ENCODE results near the gene SLC12A8. TPM values are rescaled to one million over a fixed set of nuclear protein-coding genes. Genes with fewer than 3 reads are reported as not detected.

Gene SLC12A8
- total RNA-seq, 1 experiment from 2014 or later, result 13.0 TPM

- Mint-ChIP-seq H3K27me3 (ENCODE audit: insufficient read depth, unreplicated experiment) (no peaks in the 10 kb centered on the region), H3K36me3 (ENCODE audit: insufficient read depth, unreplicated experiment) (no peaks in the 10 kb centered on the region), H3K4me1 (ENCODE audit: insufficient read depth, unreplicated experiment) (peaks cover 23% of the 10 kb centered on the region), H3K9me3 (ENCODE audit: unreplicated experiment) (no peaks in the 10 kb centered on the region), H3K4me3 (ENCODE audit: unreplicated experiment) (no peak overlapping the region), H3K27ac (ENCODE audit: low read depth, unreplicated experiment) (no peak overlapping the region)
- ChIA-PET POLR2A (interaction anchor here (1.5 kb wide), 1 partner anchor 12 kb away, joined by 3 read pairs; no protein-coding TSS in a partner anchor), CTCF (interaction anchor here (0.8 kb wide), 1 partner anchor 64 kb away, joined by 3 read pairs; no protein-coding TSS in a partner anchor)
- no TSS peak for BruUV-seq (replicated peaks)
- DNase-seq (ENCODE audit: unreplicated experiment), result no peak
- intact Hi-C loops (cut with micrococcal nuclease), result loop anchor here (10.0 kb wide), 1 partner anchor 324 kb away; the partner anchor contains the start of gene ZNF148
- TF ChIP-seq, protein P1, sequence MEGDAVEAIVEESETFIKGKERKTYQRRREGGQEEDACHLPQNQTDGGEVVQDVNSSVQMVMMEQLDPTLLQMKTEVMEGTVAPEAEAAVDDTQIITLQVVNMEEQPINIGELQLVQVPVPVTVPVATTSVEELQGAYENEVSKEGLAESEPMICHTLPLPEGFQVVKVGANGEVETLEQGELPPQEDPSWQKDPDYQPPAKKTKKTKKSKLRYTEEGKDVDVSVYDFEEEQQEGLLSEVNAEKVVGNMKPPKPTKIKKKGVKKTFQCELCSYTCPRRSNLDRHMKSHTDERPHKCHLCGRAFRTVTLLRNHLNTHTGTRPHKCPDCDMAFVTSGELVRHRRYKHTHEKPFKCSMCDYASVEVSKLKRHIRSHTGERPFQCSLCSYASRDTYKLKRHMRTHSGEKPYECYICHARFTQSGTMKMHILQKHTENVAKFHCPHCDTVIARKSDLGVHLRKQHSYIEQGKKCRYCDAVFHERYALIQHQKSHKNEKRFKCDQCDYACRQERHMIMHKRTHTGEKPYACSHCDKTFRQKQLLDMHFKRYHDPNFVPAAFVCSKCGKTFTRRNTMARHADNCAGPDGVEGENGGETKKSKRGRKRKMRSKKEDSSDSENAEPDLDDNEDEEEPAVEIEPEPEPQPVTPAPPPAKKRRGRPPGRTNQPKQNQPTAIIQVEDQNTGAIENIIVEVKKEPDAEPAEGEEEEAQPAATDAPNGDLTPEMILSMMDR (IDR thresholded peaks at IDR 0.05; ENCODE audit: unreplicated experiment), result no peak
Observed at GRCh38 chr3:125050488-125051090, 162.0 kb downstream of the SLC12A8 start.

DNA sequence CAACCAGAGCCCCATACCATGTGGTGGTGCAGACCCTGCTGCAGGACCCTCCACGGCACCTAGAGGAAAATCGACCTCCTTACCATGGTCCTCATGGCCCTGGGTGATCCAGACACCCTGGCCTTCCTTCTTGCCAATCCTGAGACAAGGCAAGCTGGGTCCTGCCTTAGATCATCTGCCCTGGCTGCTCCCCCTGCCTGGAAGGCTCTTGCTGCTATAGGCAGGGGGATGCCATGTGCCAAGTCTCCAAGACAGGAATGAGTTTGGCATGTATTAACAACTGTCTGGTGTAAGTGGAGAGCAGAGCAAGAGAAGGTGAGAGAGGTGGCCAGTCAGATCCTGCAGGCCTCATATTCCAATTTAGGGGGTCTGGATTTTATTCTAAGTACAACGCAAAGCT, 164.3 kb downstream of the SLC12A8 start:
- CTCF ChIA-PET, result interaction anchor here (0.6 kb wide), 1 partner anchor 84 kb away, joined by 3 read pairs; no protein-coding TSS in a partner anchor
- Mint-ChIP-seq H3K27me3 (ENCODE audit: insufficient read depth, unreplicated experiment) (no peaks in the 10 kb centered on the region), H3K27ac (ENCODE audit: low read depth, unreplicated experiment) (no peak overlapping the region), H3K36me3 (ENCODE audit: insufficient read depth, unreplicated experiment) (no peaks in the 10 kb centered on the region), H3K9me3 (ENCODE audit: unreplicated experiment) (no peaks in the 10 kb centered on the region), H3K4me3 (ENCODE audit: unreplicated experiment) (no peak overlapping the region), H3K4me1 (ENCODE audit: insufficient read depth, unreplicated experiment) (peaks cover 5% of the 10 kb centered on the region)
- POLR2A ChIA-PET, result interaction anchor here (0.6 to 1.2 kb wide), 3 partner anchors 14 to 277 kb away, joined by 3 to 5 read pairs (median 4); no protein-coding TSS in a partner anchor
- intact Hi-C loops (cut with micrococcal nuclease), result no loop called here
- BruUV-seq (replicated peaks), result no TSS peak
- TF ChIP-seq, protein P1 (IDR thresholded peaks at IDR 0.05; ENCODE audit: unreplicated experiment), result no peak
- DNase-seq (ENCODE audit: unreplicated experiment), result no peak

GRCh38 chr3:125045965-125046364, 166.6 kb downstream of the SLC12A8 start:
- Mint-ChIP-seq H3K27ac (ENCODE audit: low read depth, unreplicated experiment) (no peak overlapping the region), H3K36me3 (ENCODE audit: insufficient read depth, unreplicated experiment) (no peaks in the 10 kb centered on the region), H3K27me3 (ENCODE audit: insufficient read depth, unreplicated experiment) (no peaks in the 10 kb centered on the region), H3K4me3 (ENCODE audit: unreplicated experiment) (no peak overlapping the region), H3K4me1 (ENCODE audit: insufficient read depth, unreplicated experiment) (no peaks in the 10 kb centered on the region), H3K9me3 (ENCODE audit: unreplicated experiment) (no peaks in the 10 kb centered on the region)
- BruUV-seq (replicated peaks), result no TSS peak
- DNase-seq (ENCODE audit: unreplicated experiment), result peak; percentile 31
- TF ChIP-seq, protein P1 (IDR thresholded peaks at IDR 0.05; ENCODE audit: unreplicated experiment), result peak; percentile 9
- CTCF ChIA-PET, result interaction anchor here (0.6 kb wide), 1 partner anchor 1466 kb away, joined by 3 read pairs; no protein-coding TSS in a partner anchor
- POLR2A ChIA-PET, result no interaction called here
- intact Hi-C loops (cut with micrococcal nuclease), result no loop called here

GRCh38 chr3:125045194-125045593, 167.4 kb downstream of the SLC12A8 start:
- Mint-ChIP-seq H3K27ac (ENCODE audit: low read depth, unreplicated experiment) (no peak overlapping the region), H3K36me3 (ENCODE audit: insufficient read depth, unreplicated experiment) (no peaks in the 10 kb centered on the region), H3K27me3 (ENCODE audit: insufficient read depth, unreplicated experiment) (no peaks in the 10 kb centered on the region), H3K9me3 (ENCODE audit: unreplicated experiment) (no peaks in the 10 kb centered on the region), H3K4me1 (ENCODE audit: insufficient read depth, unreplicated experiment) (no peaks in the 10 kb centered on the region), H3K4me3 (ENCODE audit: unreplicated experiment) (no peak overlapping the region)
- POLR2A ChIA-PET, result interaction anchor here (0.8 to 1.3 kb wide), 3 partner anchors 9 to 12 kb away, joined by 3 to 6 read pairs (median 4); no protein-coding TSS in a partner anchor
- intact Hi-C loops (cut with micrococcal nuclease), result no loop called here
- CTCF ChIA-PET, result interaction anchor here (0.6 kb wide), 1 partner anchor 1465 kb away, joined by 3 read pairs; no protein-coding TSS in a partner anchor
- BruUV-seq (replicated peaks), result no TSS peak
- peak; percentile 58 for DNase-seq (ENCODE audit: unreplicated experiment)
- TF ChIP-seq, protein P1 (IDR thresholded peaks at IDR 0.05; ENCODE audit: unreplicated experiment), result no peak
